Choroid plexus epithelial cell (primary cell): ENCODE data around the gene SETD7.
"Not testable (repeated sequence)": the region's sequence is repeated elsewhere in the genome, so short reads cannot be mapped to it uniquely, and the experiment has no call there.

ENCODE experiments used
- DNase-seq: peaks from one replicate; pipeline ENCODE4 v3.0.0-alpha.2; 2010; ENCODE audit warnings: low read depth
- H3K4me3 ChIP-seq: 2 replicates; pipeline ENCODE4 v1.5.1; 2011; ENCODE audit warnings: low read depth, mild to moderate bottlenecking, control low read depth, low read length, moderate library complexity
- TF ChIP-seq, protein P1 (sequence below): conservative IDR thresholded peaks from 2 replicates; pipeline ENCODE4 v1.5.1; 2011; ENCODE audit warnings: low read depth, mild to moderate bottlenecking, control low read depth, inconsistent platforms, low read length, moderate library complexity

The SETD7 gene

DNA sequence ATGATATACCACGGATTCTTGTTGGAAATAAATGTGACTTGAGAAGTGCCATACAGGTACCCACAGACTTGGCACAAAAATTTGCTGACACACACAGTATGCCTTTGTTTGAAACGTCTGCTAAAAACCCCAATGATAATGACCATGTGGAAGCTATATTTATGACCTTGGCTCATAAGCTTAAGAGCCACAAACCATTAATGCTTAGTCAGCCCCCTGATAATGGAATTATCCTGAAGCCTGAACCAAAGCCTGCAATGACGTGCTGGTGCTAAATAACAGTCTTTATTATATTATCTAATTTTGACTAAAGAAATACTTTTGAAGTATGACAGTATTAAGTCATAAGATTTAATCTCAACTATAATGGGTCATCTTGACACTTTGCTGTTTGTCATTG, 83.2 kb downstream of the SETD7 start:
- DNase-seq: no peak
- no peak overlapping the region for H3K4me3 ChIP-seq
- TF ChIP-seq, protein P1, sequence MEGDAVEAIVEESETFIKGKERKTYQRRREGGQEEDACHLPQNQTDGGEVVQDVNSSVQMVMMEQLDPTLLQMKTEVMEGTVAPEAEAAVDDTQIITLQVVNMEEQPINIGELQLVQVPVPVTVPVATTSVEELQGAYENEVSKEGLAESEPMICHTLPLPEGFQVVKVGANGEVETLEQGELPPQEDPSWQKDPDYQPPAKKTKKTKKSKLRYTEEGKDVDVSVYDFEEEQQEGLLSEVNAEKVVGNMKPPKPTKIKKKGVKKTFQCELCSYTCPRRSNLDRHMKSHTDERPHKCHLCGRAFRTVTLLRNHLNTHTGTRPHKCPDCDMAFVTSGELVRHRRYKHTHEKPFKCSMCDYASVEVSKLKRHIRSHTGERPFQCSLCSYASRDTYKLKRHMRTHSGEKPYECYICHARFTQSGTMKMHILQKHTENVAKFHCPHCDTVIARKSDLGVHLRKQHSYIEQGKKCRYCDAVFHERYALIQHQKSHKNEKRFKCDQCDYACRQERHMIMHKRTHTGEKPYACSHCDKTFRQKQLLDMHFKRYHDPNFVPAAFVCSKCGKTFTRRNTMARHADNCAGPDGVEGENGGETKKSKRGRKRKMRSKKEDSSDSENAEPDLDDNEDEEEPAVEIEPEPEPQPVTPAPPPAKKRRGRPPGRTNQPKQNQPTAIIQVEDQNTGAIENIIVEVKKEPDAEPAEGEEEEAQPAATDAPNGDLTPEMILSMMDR: no peak

DNA sequence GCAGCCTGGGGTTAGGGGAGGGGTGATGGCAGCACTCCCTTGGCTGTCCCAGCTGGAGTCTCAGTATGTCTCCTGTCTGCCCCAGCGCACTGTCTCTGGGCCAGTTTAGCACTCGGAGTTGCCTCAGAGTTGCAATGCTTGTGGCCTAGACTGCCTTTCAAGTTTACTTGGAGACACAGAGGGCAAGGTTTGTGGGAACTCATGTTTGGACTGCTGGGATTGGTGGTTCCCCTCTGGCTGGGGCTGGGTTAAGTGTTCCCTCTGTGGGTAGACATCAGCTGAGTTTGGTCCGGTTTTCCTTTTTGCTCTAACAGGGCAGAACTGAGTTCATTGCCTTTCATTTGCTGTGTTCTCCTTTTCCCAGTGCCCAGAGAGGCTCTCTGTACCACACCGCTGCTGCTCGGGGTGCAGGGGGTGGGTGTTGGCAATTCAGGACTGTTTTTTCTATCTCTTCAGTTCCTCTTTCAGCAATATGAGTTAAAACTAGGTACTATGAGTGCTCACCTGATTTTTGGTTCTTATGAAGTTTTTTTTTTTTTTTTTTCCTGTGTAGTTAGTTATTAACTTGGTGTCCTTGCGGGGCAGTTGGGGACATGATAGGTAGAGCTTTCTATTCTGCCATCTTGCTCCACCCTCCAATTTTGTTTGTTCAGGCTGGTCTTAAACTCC, 84.9 kb downstream of the SETD7 start:
- DNase-seq: no peak
- TF ChIP-seq, protein P1: no peak
- no peak overlapping the region for H3K4me3 ChIP-seq

DNA sequence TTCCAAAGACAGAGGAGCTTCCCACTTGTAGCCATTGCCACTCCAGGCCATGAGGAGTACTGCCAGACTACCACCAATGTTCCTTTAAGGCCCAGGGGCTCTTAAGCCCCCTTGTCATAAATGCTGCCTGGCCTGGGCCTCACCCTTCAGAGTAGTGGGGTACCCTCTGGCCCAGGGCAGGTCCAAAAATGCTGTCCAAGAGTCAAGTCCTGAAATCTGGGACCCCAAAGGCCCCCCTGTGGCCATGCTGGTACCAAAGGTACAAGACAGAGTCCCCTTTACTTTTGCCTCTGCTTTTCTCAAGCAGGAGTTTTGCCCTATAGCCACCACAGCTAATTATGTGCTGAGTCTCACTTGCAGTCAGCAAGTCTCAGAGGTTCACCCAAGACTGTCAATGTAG, 85.7 kb downstream of the SETD7 start:
- no peak for DNase-seq

DNA sequence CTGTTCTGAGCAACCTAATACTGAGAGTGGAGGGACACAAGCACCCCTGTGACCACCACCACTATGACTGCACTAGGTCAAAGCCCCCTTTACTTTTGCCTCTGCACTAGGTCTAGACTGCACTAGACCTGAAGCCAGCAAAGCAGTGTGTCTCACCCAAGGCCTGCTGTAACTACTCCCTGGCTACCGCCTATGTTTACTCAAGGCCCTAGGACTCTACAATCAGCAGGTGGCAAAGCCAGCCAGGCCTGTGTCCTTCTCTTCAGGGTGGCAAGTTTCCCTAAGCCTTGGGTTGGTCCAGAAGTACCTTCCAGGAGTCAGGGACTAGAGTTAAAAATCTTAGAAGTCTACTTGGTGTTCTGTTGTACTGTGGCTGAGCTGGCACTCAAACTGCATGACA, 86.2 kb downstream of the SETD7 start:
- no peak overlapping the region for H3K4me3 ChIP-seq
- no peak for DNase-seq
- TF ChIP-seq, protein P1: no peak

More for the DNA sequence above, 85.7 kb downstream of the SETD7 start:
- H3K4me3 ChIP-seq: no peak overlapping the region
- TF ChIP-seq, protein P1: no peak

DNA sequence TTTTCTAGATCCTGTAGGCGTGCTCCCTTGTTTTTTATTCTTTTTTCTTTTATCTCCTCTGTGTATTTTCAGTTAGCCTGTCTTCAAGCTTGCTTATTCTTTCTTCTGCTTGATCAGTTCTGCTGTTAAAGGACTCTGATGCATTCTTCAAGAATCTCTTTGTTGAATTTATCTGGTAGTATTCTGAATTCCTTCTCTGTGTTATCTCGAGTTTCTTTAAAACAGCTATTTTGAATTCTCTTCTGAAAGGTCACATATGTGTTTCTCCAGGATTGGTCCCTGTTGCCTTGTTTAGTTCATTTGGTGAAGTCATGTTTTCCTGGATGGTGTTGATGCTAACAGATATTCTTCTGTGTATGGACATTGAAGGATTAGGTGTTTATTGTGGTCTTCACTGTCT, 86.8 kb downstream of the SETD7 start:
- TF ChIP-seq, protein P1: no peak
- DNase-seq: peak; percentile 32
- no peak overlapping the region for H3K4me3 ChIP-seq

DNA sequence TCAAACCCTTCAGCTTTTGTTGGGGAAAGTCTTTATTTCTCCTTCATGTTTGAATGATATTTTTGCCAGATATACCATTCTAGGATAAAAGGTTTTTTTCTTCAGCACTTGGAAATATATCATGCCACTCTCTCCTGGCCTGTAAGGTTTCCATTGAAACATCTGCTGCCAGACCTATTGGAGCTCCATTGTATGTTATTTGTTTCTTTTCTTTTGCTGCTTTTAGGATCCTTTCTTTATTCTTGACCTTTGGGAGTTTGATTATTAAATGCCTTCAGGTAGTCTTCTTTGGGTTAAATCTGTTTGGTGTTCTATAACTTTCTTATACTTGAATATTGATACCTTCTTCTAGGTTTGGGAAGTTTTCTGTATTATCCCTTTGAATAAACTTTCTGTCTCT, 87.3 kb downstream of the SETD7 start:
- DNase-seq, H3K4me3 ChIP-seq: not testable (repeated sequence)

DNA sequence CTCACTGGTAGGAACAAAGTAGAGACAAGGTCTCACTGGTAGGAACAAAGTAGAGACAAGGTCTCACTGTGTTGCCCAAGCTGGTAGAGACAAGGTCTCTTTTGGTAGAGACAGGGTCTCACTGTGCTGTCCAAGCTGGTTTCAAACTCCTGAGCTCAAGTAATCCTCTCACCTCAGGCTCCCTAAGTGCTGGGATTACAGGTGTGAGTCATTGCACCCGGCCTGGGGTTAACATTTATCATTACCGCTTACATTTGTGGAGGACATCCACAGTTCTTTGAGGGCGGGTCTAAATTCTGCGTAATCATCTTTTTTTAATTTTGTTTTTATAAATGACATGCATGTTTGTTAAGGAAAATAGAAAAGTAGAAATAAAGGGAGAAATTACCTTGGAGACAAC, 90.1 kb downstream of the SETD7 start:
- TF ChIP-seq, protein P1: no peak
- DNase-seq: no peak
- no peak overlapping the region for H3K4me3 ChIP-seq

DNA sequence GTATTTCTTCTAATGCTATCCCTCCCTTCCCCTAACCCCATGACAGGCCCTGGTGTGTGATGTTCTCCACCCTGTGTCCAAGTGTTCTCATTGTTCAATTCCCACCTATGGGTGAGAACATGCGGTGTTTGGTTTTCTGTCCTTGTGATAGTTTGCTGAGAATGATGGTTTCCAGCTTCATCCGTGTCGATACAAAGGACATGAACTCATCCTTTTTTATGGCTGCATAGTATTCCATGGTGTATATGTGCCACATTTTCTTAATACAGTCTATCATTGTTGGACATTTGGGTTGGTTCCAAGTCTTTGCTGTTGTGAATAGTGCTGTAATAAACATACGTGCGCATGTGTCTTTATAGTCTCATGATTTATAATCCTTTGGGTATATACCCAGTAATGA, 91.5 kb downstream of the SETD7 start:
- not testable (repeated sequence) for H3K4me3 ChIP-seq, DNase-seq
